Tibial artery (tissue), 4 donors: Measurements from ENCODE around the gene SERPINB8.
"Not testable (repeated sequence)": the region's sequence is repeated elsewhere in the genome, so short reads cannot be mapped to it uniquely, and the experiment has no call there.

Experiments
- DNase-seq, 2 donors: peaks; one replicate each; pipeline ENCODE4 v3.0.0-alpha.2; 2019
- H3K27ac ChIP-seq, 2 donors: fragments of 200-600 bp; sonication (generic) in 1 of 2; 1 replicate in 1 of 2; 2 replicates in 1 of 2; pipeline ENCODE4 v1.5.1; 2018 to 2019; ENCODE audit warnings: mild to moderate bottlenecking in 1 of 2
- H3K27me3 ChIP-seq, 2 donors: fragments of 200-600 bp; sonication (generic) in 1 of 2; one replicate each; pipeline versions ENCODE4 v1.5.1 to v1.6.0; 2016 to 2019
- H3K36me3 ChIP-seq, 3 donors: fragments of 200-600 bp; sonication (generic) in 2 of 3; one replicate each; pipeline ENCODE4 v1.5.1; 2016 to 2019; ENCODE audit warnings: mild to moderate bottlenecking in 2 of 3
- H3K4me1 ChIP-seq, 4 donors: fragments of 200-600 bp; sonication (generic) in 2 of 4; 1 replicate in 3 of 4; 2 replicates in 1 of 4; pipeline ENCODE4 v1.5.1; 2016 to 2019
- H3K4me3 ChIP-seq, 2 donors: fragments of 200-600 bp; sonication (generic) in 1 of 2; 1 replicate in 1 of 2; 2 replicates in 1 of 2; pipeline ENCODE4 v1.5.1; 2018 to 2019; ENCODE audit warnings: mild to moderate bottlenecking in 2 of 2
- H3K9me3 ChIP-seq, 3 donors: fragments of 200-600 bp; sonication (generic) in 1 of 3; one replicate each; pipeline ENCODE4 v1.5.1; 2016 to 2019
- CTCF ChIP-seq, 2 experiments: fragments of 200-600 bp in 1 of 2; fragments of 450-650 bp in 1 of 2; IDR thresholded peaks; one replicate each; pipeline ENCODE4 v1.5.1; 2017 to 2019; ENCODE audit warnings: antibody characterized with exemption in 2 of 2, mild to moderate bottlenecking in 1 of 2, moderate library complexity in 1 of 2
- intact Hi-C: fragments of 100-400 bp; cut with DNase I; formaldehyde crosslinking; loops from one replicate; pipeline ENCODE4 v1.15.0; 2023; ENCODE audit warnings: low total_unique reads

SERPINB8 gene

GRCh38 chr18:63936156-63936931 is 33.5 kb upstream of the SERPINB8 start:
- intact Hi-C loops, result loop anchor here (10.0 kb wide), 1 partner anchor 412 kb away; no protein-coding TSS in a partner anchor
- Histone ChIP-seq H3K27ac (no peak overlapping the region), H3K36me3 (no peaks in the 10 kb centered on the region), H3K4me1 (peaks cover 0 to 12% (median 8%) of the 10 kb centered on the region in 4 donors), H3K4me3 (peak overlapping the region; percentile 47 to 61), H3K27me3 (peaks cover 0 to 23% of the 10 kb centered on the region in 2 donors), H3K9me3 (no peaks in the 10 kb centered on the region)
- peak; percentile 48 to 66 for TF ChIP-seq CTCF (IDR thresholded peaks at IDR 0.05)
- peak; percentile 82 to 85 for DNase-seq

- no peaks in the 10 kb centered on the region for H3K9me3 ChIP-seq
- H3K27ac ChIP-seq, result no peak overlapping the region
- no peak for DNase-seq
- intact Hi-C loops, result loop anchor here (10.0 kb wide), 1 partner anchor 412 kb away; no protein-coding TSS in a partner anchor
- H3K27me3 ChIP-seq, result peaks cover 0 to 23% of the 10 kb centered on the region in 2 donors
- H3K4me3 ChIP-seq, result peak overlapping the region; percentile 47 to 61
- no peak for TF ChIP-seq CTCF (IDR thresholded peaks at IDR 0.05)
- no peaks in the 10 kb centered on the region for H3K36me3 ChIP-seq
- peaks cover 0 to 12% (median 8%) of the 10 kb centered on the region in 4 donors for H3K4me1 ChIP-seq
These were observed 32.9 kb upstream of the SERPINB8 start for GRCh38 chr18:63936932-63937393.

- intact Hi-C loops, result no loop called here
- Histone ChIP-seq H3K4me3 (no peak overlapping the region), H3K27me3 (peaks cover 0 to 25% of the 10 kb centered on the region in 2 donors), H3K36me3 (no peaks in the 10 kb centered on the region), H3K27ac (no peak overlapping the region), H3K9me3 (no peaks in the 10 kb centered on the region), H3K4me1 (peaks cover 0 to 12% (median 8%) of the 10 kb centered on the region in 4 donors)
- TF ChIP-seq CTCF (IDR thresholded peaks at IDR 0.05), result no peak
- no peak for DNase-seq
These were observed 29.9 kb upstream of the SERPINB8 start for GRCh38 chr18:63940008-63940407.

GRCh38 chr18:63940543-63941050 is 29.3 kb upstream of the SERPINB8 start:
- H3K9me3 ChIP-seq, intact Hi-C loops, DNase-seq, H3K4me3 ChIP-seq, H3K27ac ChIP-seq, H3K36me3 ChIP-seq: not testable (repeated sequence)
- Histone ChIP-seq H3K4me1 (peaks cover 0 to 12% (median 8%) of the 10 kb centered on the region in 4 donors), H3K27me3 (peaks cover 0 to 25% of the 10 kb centered on the region in 2 donors)

- Histone ChIP-seq H3K4me1 (peaks cover 0 to 12% (median 6%) of the 10 kb centered on the region in 4 donors), H3K9me3 (no peaks in the 10 kb centered on the region), H3K4me3 (no peak overlapping the region), H3K27ac (no peak overlapping the region), H3K27me3 (peaks cover 0 to 5% of the 10 kb centered on the region in 2 donors), H3K36me3 (no peaks in the 10 kb centered on the region)
- intact Hi-C loops, result no loop called here
- TF ChIP-seq CTCF (IDR thresholded peaks at IDR 0.05), result no peak
- no peak for DNase-seq
These were observed 22.7 kb upstream of the SERPINB8 start for GRCh38 chr18:63947051-63947790.
